Prostate gland (tissue), 2 donors: ENCODE measurements around the gene NASP. TPM values are rescaled to one million over a fixed set of nuclear protein-coding genes. Genes with fewer than 3 reads are reported as not detected.

Experiments
- DNase-seq: peaks from one replicate; pipeline ENCODE4 v3.0.0-alpha.2; 2019; ENCODE audit warnings: low spot score
- H3K27ac ChIP-seq, 2 donors: fragments of 200-600 bp; sonication (generic); 2 replicates each; pipeline ENCODE4 v1.5.1; 2017 to 2019
- H3K27me3 ChIP-seq: fragments of 200-600 bp; sonication (generic); replicated peaks from 2 replicates; pipeline ENCODE4 v1.5.1; 2019; ENCODE audit not compliant: insufficient read depth
- H3K36me3 ChIP-seq, 2 donors: fragments of 200-600 bp; sonication (generic); 1 replicate in 1 of 2; 2 replicates in 1 of 2; pipeline versions ENCODE4 v1.5.1 to v1.8.1; 2017 to 2019
- H3K4me1 ChIP-seq: fragments of 200-600 bp; sonication (generic); replicated peaks from 2 replicates; pipeline ENCODE4 v1.5.1; 2019
- H3K4me3 ChIP-seq, 2 donors: fragments of 200-600 bp; sonication (generic); 2 replicates each; pipeline ENCODE4 v1.5.1; 2017 to 2019
- H3K9me3 ChIP-seq: fragments of 200-600 bp; sonication (generic); 2 replicates; pipeline ENCODE4 v1.5.1; 2017
- CTCF ChIP-seq, 4 experiments: fragments of 200-600 bp in 2 of 4; fragments of 450-650 bp in 2 of 4; sonication (generic) in 2 of 4; IDR thresholded peaks; 1 replicate in 3 of 4; 2 replicates in 1 of 4; pipeline ENCODE4 v1.5.1; 2016 to 2019; ENCODE audit warnings: antibody characterized with exemption in 4 of 4, mild to moderate bottlenecking in 2 of 4, moderate library complexity in 2 of 4
- POLR2A ChIP-seq: fragments of 450-650 bp; IDR thresholded peaks from one replicate; pipeline ENCODE4 v1.6.1; 2016; ENCODE audit warnings: antibody characterized with exemption, mild to moderate bottlenecking
- POLR2AphosphoS5 ChIP-seq: sonication (generic); formaldehyde crosslinking; IDR thresholded peaks from one replicate; pipeline ENCODE4 v1.6.1; 2017; ENCODE audit warnings: antibody characterized with exemption
- WGBS: methylation state at CpG from one replicate; pipeline ENCODE4 v1.1.5; 2018; 5-methylcytosine and 5-hydroxymethylcytosine counted together
- intact Hi-C: fragments of 100-400 bp; cut with DNase I; formaldehyde crosslinking; loops from one replicate; pipeline ENCODE4 v1.14.2; 2022
- total RNA-seq, 2 donors: library from RNA; depleted of rRNA; stranded (reverse); fragments of >200 nt; gene quantifications; one replicate each; pipeline ENCODE4 v1.1.0, GENCODE V29; 2016

The NASP gene
- total RNA-seq, 2 donors from 2014 or later: 66.5 to 115 TPM

GRCh38 chr1:45621501-45621836 lies 37.6 kb downstream of the NASP start:
- H3K36me3 ChIP-seq: peaks cover 4 to 10% of the 10 kb centered on the region in 2 donors

GRCh38 chr1:45621895-45622523 lies 38.2 kb downstream of the NASP start:
- no peak for TF ChIP-seq POLR2AphosphoS5
- no peak for TF ChIP-seq POLR2A
- TF ChIP-seq CTCF (IDR thresholded peaks at IDR 0.05): no peak
- DNase-seq: no peak
- Histone ChIP-seq H3K4me1 (no peaks in the 10 kb centered on the region), H3K27me3 (no peaks in the 10 kb centered on the region), H3K4me3 (no peak overlapping the region), H3K27ac (peak overlapping the region in 1 of 2 donors; percentile 63), H3K9me3 (no peaks in the 10 kb centered on the region), H3K36me3 (peaks cover 4 to 5% of the 10 kb centered on the region in 2 donors)
- WGBS: 68% methylated on average over 18 of the region's 18 CpGs
- intact Hi-C loops: no loop called here

More at GRCh38 chr1:45621501-45621836, 37.6 kb downstream of the NASP start:
- no peak for DNase-seq
- H3K4me3 ChIP-seq: no peak overlapping the region
- H3K27me3 ChIP-seq: no peaks in the 10 kb centered on the region
- 51% methylated on average over 3 of the region's 3 CpGs for WGBS
- peak overlapping the region in 1 of 2 donors; percentile 63 for H3K27ac ChIP-seq
- no peaks in the 10 kb centered on the region for H3K9me3 ChIP-seq
- no peaks in the 10 kb centered on the region for H3K4me1 ChIP-seq
- TF ChIP-seq POLR2AphosphoS5 (no peak), CTCF (IDR thresholded peaks at IDR 0.05) (no peak), POLR2A (no peak)
- intact Hi-C loops: no loop called here

GRCh38 chr1:45622524-45623394 lies 38.9 kb downstream of the NASP start:
- intact Hi-C loops: no loop called here
- Histone ChIP-seq H3K9me3 (no peaks in the 10 kb centered on the region), H3K4me1 (no peaks in the 10 kb centered on the region), H3K36me3 (no peaks in the 10 kb centered on the region), H3K27ac (no peak overlapping the region), H3K27me3 (no peaks in the 10 kb centered on the region), H3K4me3 (no peak overlapping the region)
- DNase-seq: no peak
- TF ChIP-seq CTCF (IDR thresholded peaks at IDR 0.05) (no peak), POLR2AphosphoS5 (no peak), POLR2A (no peak)
- 62% methylated on average over 70 of the region's 78 CpGs for WGBS

- Histone ChIP-seq H3K4me1 (no peaks in the 10 kb centered on the region), H3K27ac (no peak within 1 kb of the TSS), H3K27me3 (no peaks in the 10 kb centered on the region), H3K9me3 (no peaks in the 10 kb centered on the region), H3K36me3 (no peaks in the 10 kb centered on the region), H3K4me3 (no peak within 1 kb of the TSS)
- 16% methylated on average over 4 of the region's 4 CpGs for WGBS
- TF ChIP-seq POLR2AphosphoS5: no peak
- TF ChIP-seq POLR2A: no peak
- no peak for TF ChIP-seq CTCF (IDR thresholded peaks at IDR 0.05)
- intact Hi-C loops: no loop called here
- no peak for DNase-seq
Observed at GRCh38 chr1:45623972-45624371, 40.1 kb downstream of the NASP start, which contains the start of gene CCDC17. TSS of gene CCDC17 (minus strand) at chr1:45624054. CDS start at chr1:45623909, 145 bp downstream.
